GM04504 (cell line): ENCODE data around the gene RFX3.
A peak's percentile ranks its signal among the peaks of the same experiment; 100 is the strongest.

Experiments
- DNase-seq: peaks from one replicate; pipeline ENCODE4 v3.0.0-alpha.2; 2012; ENCODE audit warnings: low read depth

RFX3 gene

GRCh38 chr9:3434594-3434993 is 91.2 kb downstream of the RFX3 start:
- peak; percentile 29 for DNase-seq

DNA sequence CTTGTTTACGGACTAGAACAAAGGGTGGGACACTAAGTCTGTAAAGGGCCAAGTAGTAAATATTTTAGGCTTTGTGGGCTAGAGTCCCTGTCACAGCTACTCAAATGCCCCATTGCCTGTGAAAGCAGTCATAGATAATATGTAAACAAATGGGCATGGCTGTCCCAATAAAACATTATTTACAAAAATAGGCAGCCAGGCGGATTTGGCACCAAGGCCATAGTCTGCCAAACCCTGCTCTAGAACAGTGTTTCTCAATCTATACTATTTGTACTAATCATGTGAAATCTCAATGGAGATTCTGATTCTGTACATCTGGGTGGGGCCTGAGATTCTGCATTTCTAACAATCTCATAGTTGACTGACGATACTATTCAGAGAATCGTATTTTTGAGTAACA is 92.0 kb downstream of the RFX3 start:
- no peak for DNase-seq

DNA sequence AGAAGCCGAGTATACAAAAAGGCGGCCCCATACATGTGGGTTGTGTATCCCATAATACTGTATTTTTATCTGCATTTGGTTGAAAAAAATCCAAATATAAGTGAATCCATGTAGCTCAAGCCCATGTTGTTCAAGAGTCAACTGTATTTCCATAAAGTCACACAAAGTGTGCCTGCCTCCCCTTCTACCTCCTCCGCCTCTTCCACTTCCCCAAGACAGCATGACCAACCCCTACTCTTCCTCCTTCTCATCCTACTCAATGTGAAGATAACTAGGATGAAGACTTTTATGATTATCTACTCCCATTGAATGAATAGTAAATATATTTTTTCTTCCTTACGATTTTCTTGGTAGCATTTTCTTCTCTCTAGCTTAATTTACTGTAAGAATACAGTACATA is 92.7 kb downstream of the RFX3 start:
- DNase-seq: no peak

DNA sequence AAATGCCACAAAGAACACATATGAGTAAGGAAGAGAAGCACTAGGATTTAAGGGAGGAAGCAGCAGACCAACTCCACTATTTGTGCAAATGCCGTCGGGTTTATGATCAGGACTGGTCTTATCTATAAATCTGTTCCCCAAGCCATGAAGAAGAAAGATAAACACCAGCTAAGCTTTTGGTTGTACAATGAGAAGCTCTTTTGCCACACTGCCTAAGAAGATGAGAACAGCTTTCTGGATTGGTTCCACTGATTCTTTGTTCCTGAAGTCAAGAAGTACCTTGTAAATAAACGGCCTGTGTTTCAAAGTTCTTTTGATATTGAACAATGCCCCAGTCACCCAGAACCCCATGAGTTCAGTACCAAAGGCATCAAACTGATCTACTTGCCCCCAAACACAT is 93.9 kb downstream of the RFX3 start:
- DNase-seq: no peak

DNA sequence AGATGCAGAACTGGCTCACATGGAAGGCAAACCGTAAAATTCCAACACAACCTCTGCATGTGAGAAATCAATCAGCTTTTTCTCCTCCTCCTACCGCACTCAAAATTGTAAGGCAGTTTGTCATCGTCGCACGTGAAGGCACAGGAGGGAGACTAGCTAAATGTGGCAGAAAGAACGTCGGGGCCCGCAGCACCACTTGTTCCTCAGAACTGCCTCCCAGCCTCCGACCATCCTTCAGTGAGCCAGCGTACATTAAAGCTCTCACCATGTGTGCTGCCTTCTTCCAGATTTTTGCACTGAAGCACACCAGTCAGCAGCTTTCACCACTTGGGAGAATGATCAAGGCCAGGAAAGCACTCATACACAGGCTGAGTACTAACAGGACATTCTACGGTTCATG is 105.9 kb downstream of the RFX3 start:
- no peak for DNase-seq

DNA sequence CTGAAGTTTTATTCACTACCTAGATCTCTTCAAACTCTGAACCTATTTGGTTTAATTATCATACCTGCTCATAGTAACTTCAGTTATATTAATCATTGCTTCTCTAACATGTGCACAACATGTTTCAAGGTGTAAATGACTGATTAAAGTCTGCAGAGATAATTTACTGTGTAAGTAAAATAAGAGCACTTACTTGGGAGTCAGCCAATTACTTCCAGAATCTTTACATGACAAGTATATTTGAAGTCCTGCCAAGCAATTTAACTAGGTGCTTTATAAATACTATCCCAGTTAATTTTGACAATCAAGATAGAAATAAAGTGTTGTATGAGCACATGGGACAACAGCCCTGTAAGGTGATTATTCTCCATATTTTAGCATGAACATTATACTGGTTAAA is 109.9 kb downstream of the RFX3 start:
- no peak for DNase-seq

- no peak for DNase-seq
Measured at GRCh38 chr9:3413984-3414383, 111.8 kb downstream of the RFX3 start.

GRCh38 chr9:3410461-3410860 is 115.3 kb downstream of the RFX3 start:
- no peak for DNase-seq

- no peak for DNase-seq
Measured at GRCh38 chr9:3409453-3409852, 116.3 kb downstream of the RFX3 start.

DNA sequence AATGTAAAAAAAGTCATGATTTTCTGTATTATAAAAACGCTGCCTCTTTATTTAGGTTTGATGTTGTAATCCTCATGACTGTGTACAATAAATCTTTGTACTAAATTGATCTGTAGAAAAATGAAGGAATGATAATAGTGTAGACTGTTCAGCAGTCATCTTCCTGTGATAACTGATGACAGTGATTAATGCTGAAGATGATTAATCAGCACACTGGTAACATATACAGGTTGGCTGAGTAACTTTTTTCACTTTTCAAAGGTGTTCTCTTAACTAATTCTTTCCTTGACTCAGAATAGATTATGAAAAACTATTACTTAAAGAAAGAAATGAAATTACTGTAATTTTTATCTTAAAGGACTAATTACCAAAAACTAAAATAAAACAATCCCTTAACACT is 122.5 kb downstream of the RFX3 start:
- DNase-seq: no peak

GRCh38 chr9:3401221-3401954 is 124.4 kb downstream of the RFX3 start:
- DNase-seq: peak; percentile 2

DNA sequence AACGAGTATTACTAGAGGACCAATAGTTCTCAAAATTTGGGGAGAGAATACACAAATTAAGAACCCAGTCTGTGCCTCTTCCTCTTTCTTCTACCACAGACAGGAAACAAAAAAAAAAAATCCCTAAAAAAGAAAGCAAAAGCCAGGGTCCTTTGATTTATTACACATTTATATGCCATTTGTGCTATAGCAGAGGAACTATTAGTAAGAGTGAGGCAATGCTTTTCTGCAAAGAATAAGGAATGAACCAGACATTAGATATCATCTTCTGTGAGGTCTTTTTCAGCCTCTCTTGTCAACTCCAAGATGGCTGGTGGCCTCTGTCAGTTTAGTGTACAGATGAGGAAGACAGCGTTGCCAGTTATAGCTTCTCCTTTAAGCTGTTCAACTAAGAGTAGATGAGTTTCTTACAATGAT is 127.6 kb downstream of the RFX3 start:
- DNase-seq: no peak

DNA sequence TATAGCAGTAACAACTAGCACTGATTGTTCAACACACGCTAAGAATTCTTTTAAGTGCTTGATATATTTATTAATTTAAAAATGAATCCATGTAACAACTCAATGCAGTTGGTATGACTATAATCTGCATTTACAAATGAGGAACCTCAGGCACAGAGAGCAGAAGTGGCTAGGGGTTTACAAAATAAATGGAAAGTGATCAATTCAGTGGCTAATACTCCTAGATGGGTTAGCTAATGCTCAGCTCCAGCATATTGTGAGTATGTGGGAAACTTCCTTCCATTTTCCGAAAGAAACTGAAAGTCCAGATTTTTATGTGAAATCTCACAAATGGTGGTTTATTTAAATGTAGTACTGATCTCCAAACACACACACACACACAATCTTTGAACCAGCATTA is 128.0 kb downstream of the RFX3 start:
- no peak for DNase-seq

DNA sequence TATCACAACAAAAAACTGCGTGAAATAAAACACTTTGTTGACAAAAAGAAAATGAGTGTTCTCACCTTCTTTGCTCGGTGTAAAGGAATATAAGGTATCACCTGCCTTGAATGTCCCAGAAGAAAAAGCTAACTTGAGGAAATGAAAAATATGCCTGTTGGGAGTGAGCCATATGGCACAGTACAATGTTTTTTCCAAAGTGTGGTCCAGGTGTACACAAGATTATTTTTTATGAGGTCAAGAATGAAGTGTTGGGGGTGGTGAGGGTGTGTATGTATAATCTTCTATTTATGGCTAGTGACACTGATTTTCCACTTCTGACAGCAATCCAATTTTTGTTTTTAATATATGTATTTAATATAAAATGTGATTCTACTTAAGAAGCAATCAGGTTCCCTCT is 134.4 kb downstream of the RFX3 start:
- DNase-seq: no peak

DNA sequence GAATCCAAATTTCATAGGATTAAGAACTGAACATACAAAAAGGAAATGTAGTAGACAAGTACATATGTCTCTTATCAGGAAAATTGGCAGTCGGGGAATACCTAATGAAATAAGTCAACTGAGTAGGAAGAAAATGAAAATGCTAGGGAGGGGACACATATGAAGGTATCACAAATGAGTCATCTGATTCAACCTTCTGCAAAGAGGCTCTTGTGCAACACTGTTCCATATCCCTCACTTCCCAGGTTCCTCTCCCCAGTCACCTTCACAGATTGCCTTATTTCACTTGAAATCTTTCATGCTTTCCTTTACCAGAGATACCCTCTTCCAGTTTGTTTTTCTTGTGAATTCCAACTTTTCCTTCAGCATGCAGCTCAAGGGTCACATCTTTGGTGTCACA is 139.0 kb downstream of the RFX3 start:
- no peak for DNase-seq

DNA sequence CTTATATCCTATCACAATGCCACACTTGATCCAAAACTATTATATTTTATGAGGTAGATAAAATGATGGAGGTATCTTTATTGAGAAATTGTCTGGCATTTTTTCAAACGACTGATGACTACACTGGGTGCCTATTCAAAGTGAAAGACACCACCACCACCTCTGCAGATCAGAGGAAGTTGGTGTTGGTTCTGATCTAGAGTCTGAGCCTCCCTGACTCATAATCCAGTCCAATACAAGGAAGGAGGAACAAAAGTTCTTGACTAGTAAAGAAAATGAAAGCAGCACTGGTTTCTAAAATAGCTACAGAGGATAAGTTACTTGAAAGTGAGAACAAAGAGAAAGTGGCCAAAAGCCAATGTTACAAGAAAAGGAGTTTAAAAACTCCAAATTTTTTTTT is 139.9 kb downstream of the RFX3 start:
- no peak for DNase-seq

DNA sequence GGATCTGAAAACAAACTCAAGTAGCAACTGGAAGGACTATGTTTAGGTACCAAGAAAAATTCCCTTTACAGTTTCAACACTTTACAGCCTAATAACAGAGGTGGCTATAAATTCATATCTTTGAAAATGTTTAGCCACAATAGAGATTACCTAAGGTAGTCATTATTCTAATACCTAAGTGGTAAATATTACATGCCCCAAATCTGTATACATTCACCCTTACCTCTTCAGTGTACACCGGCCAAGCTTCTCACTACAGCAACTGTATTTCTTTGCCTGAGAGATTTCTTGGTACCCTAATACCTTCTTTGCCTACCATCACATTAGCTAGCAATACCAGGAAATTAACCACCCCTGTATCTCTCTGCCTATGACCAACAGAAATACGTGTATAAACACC is 154.0 kb downstream of the RFX3 start:
- no peak for DNase-seq

DNA sequence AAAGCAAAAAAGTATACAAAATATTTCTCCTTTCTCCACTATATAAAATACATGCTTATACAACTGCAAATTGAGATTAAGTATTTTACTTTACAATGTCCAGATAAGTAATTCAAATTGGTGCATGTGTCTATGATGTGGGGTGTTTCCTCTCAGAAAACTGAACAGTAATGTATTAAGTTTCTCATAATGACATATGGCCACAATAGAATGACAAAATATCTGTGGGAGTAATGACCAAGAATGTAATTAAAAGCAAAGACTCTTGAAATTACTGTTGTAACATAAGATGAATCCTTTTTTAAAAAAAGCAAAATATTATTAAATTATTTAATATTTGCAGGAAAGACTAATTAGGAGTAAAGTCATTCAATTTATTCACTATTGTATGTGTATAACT is 155.1 kb downstream of the RFX3 start:
- DNase-seq: no peak

DNA sequence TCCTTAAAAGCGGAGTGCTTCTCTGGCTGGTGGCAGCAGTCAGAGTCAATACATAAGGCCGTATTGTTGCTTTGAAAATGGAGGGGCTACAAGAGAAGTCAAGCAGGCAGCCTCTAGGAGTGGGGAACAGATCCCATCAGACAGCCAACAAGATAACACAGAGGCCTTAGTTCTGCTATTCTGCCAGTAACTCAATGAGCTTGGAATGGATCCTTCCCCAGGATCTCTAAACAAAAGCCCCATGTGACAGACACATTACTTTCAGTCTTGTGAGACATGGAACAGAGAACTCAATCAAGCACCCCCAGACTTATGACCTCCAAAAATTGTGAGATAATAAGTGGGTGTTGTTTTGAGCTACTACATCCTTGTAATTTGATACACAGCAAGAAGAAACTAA is 158.6 kb downstream of the RFX3 start:
- no peak for DNase-seq

- no peak for DNase-seq
Measured at GRCh38 chr9:3361689-3362392, 164.0 kb downstream of the RFX3 start.

DNA sequence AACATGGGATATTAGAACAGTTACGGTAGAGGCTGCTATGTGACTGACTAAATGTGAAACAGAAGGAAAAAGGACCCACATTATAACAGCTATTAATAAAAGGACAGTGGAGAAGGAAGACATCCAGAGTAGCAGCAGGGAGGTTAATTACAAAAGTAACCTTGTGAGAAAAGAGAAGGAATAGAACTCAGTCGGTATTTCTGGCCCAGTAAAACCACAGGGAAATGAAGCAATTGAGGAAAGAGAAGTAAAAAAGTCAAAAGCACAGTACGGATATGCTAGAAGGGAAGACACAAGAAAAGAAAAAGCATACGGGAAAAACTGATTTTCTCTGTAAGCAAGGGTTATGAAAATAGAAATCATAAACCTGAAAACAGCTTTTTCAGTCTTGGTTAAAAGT is 164.7 kb downstream of the RFX3 start:
- no peak for DNase-seq

GRCh38 chr9:3360245-3360644 is 165.6 kb downstream of the RFX3 start:
- no peak for DNase-seq

DNA sequence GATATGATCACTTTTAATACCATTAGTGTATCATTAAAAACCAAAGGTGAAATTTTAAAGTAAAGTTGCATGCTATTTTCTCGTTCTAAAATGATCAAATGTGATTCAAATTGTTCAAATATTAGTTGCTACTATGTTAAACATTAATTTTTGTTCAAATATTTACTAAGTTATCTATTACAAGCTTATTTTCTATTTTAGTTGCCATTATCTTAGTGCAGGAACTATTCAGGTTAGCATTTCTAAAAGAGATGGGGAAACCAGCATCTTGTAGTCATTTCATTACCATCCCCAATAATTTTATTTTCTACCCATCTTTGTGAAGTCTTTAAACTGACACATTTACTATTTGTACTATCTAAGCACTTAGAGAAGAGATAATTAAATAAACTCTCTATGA is 166.0 kb downstream of the RFX3 start:
- DNase-seq: no peak
